Measurements from ENCODE around the gene NMNAT3. TPM values are rescaled to one million over a fixed set of nuclear protein-coding genes. Genes with fewer than 3 reads are reported as not detected.
"Not testable (repeated sequence)": the region's sequence is repeated elsewhere in the genome, so short reads cannot be mapped to it uniquely, and the experiment has no call there.

The NMNAT3 gene
- total RNA-seq, 1 donor = 0.86 TPM

DNA sequence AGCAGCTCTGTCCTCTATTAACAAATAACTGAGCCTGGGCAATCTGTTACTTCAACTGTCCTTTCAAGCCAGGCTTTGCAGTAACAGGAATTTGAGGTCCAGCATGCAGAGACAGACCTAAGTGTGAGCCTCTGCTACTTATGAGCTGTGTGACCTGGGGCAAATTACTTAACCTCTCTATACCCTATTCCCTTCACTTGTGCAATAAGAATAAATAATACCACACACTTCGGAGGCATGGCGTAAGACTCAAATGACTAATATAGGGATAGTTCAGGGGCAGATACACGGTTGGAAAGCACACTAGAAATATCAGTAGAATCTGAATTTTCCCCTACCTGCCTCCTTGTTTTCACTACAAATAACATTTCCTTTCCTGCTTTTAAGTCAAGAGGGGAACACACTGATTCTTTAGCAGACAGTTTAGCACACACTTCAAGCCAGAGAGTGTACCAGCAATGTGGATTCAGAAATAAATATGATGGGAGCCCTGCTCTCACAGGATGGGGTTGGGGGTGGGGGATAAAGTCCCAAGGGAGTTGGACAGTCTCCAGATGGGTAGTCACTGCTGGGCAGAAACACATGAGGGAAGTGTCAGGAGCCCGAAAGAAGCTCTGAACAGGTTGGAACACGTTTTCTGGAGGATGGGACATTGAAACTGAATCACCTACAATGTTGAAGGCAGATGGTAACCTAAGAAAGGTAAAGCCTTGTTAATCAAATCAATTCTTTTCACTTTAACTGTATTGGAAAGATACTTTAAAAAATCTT is 76.4 kb downstream of the NMNAT3 start:
- TF ChIP-seq, protein P1, sequence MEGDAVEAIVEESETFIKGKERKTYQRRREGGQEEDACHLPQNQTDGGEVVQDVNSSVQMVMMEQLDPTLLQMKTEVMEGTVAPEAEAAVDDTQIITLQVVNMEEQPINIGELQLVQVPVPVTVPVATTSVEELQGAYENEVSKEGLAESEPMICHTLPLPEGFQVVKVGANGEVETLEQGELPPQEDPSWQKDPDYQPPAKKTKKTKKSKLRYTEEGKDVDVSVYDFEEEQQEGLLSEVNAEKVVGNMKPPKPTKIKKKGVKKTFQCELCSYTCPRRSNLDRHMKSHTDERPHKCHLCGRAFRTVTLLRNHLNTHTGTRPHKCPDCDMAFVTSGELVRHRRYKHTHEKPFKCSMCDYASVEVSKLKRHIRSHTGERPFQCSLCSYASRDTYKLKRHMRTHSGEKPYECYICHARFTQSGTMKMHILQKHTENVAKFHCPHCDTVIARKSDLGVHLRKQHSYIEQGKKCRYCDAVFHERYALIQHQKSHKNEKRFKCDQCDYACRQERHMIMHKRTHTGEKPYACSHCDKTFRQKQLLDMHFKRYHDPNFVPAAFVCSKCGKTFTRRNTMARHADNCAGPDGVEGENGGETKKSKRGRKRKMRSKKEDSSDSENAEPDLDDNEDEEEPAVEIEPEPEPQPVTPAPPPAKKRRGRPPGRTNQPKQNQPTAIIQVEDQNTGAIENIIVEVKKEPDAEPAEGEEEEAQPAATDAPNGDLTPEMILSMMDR (IDR thresholded peaks at IDR 0.05; ENCODE audit: insufficient read depth, low read depth, low read length) = no peak
- DNase-seq (ENCODE audit: low read depth) = no peak
- no peak overlapping the region for H3K4me3 ChIP-seq (ENCODE audit: low read depth, low read length)

DNA sequence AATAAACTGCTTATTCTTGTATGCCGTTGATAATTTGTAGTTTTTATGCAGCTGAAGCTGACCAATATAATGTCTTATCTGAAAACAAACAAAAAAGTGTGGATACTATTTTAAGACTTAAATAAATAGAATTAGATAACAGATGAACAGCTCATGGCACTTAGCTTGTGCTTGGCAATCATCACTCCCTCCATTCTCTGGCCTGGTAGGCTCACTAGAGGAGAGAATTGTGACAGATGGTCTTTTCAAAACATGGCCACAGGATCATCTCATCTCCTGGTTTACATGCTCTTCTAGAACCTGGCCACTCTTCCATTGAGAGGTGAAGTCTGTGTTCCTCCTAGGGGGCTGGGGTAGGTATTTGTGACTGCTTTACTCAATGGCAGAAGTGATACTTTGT is 79.8 kb downstream of the NMNAT3 start:
- H3K4me3 ChIP-seq (ENCODE audit: low read depth, low read length) = no peak overlapping the region
- TF ChIP-seq, protein P1 (IDR thresholded peaks at IDR 0.05; ENCODE audit: insufficient read depth, low read depth, low read length) = no peak
- no peak for DNase-seq (ENCODE audit: low read depth)

DNA sequence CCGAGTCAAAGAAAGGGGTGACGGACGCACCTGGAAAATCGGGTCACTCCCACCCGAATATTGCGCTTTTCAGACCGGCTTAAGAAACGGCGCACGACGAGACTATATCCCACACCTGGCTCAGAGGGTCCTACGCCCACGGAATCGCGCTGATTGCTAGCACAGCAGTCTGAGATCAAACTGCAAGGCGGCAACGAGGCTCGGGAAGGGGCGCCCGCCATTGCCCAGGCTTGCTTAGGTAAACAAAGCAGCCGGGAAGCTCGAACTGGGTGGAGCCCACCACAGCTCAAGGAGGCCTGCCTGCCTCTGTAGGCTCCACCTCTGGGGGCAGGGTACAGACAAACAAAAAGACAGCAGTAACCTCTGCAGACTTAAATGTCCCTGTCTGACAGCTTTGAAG is 86.6 kb downstream of the NMNAT3 start:
- H3K4me3 ChIP-seq (ENCODE audit: low read depth, low read length); DNase-seq (ENCODE audit: low read depth): not testable (repeated sequence)

DNA sequence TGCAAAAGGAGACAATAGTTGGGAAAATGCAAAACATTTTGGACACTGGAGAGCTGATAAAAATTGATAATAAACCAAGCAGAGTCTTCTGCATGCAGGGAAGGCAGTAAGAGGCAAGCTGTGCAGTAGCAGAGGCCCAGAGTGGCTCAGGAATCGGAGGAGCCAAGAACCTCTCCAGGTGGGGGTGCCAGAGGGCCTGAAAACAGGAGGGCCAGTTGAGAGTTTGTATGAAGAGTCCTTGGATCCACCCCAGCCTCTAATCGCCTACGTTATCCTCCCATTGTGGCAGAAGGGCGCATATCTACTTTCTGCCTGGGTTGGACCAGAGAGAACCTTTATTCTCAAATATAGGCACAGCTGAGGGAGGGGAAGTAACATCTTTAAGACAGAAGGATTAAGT is 89.3 kb downstream of the NMNAT3 start:
- TF ChIP-seq, protein P1 (IDR thresholded peaks at IDR 0.05; ENCODE audit: insufficient read depth, low read depth, low read length) = no peak
- DNase-seq (ENCODE audit: low read depth) = no peak
- no peak overlapping the region for H3K4me3 ChIP-seq (ENCODE audit: low read depth, low read length)

DNA sequence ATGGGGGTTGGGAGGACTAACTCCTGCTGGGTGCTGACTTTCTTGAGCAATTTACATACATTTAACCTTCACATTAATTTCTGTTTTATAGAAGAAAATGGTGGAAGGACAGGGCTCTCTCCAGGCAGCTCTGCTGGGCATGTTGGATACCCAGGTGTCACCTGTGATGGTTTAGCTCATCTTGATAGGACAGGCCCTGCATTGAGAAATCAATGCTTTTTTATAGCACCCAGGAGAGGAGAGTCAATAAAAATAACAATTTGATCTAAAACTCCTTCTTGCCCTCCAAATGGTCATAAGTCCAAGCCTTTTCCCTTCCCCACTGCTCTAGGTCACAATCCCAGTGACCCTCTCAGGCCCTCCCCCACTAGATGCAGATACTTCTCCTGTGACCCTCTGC is 90.0 kb downstream of the NMNAT3 start:
- TF ChIP-seq, protein P1 (IDR thresholded peaks at IDR 0.05; ENCODE audit: insufficient read depth, low read depth, low read length) = no peak
- no peak for DNase-seq (ENCODE audit: low read depth)
- H3K4me3 ChIP-seq (ENCODE audit: low read depth, low read length) = no peak overlapping the region

DNA sequence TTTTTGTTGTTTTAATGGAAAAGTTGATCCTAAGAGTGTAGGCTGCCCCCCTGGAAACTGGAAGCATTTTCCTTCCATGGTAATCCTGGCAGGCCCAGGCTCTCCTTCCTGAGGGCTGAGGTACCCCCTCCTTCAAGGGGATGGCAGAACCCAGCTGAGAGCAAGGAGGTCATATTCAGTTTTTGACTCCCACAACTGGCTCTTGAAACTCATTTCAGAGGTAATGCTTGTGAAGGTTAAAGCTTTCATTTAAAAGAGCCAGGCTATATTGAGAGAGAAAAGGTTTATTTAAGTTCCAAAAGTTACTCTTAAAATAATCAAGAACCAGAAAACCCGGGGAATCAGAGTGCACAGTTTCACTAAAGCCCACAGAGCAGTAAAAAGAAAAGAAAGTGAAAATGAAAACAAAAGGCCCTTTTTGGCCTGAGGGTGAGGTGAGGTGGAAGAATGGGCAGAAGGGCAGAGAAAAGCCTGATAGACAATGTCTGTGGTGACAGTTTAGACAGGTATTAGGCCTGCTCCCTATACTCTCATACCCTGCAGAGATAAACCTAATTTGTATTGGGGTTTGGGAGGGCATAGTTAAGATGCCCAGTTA is 91.3 kb downstream of the NMNAT3 start:
- DNase-seq (ENCODE audit: low read depth) = no peak
- no peak overlapping the region for H3K4me3 ChIP-seq (ENCODE audit: low read depth, low read length)
- TF ChIP-seq, protein P1 (IDR thresholded peaks at IDR 0.05; ENCODE audit: insufficient read depth, low read depth, low read length) = no peak

DNA sequence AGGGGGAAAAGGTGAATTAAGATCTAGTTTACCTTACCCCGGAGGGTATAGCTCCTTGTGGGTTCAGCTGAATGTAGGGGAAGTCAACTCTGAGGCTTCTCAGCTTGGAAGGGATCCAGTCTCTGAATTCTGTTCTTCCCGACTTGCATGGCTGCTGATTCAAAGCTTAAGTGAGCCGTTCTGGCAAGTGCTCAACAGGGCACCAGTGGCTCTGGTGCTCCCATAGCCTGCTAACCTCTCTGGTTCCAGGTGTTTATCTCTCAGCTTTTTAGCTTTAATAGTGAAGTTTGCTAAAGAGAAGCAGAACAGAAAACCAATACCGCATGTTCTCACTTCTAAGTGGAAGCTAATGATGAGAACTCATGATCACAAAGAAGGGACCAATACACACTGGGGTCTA is 92.0 kb downstream of the NMNAT3 start:
- H3K4me3 ChIP-seq (ENCODE audit: low read depth, low read length) = no peak overlapping the region
- no peak for DNase-seq (ENCODE audit: low read depth)
- TF ChIP-seq, protein P1 (IDR thresholded peaks at IDR 0.05; ENCODE audit: insufficient read depth, low read depth, low read length) = no peak

DNA sequence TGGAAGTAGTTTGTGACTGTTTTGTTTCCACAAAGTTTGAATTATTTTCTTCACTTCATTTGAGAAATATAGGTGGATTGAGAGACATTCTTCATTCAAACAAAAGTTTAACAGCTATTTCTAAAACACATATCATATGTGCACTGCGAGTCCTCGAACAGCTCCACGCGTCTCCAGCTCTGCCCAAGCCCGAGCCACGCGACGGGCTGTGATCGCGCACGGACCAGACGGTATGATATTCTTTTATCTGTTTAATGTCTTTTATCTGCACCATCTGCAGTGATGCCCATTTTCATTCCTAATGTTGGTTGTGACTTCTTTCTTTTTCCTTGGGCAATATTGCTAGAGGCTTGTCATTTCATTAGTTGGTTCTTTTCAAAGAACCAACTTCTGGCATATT is 94.1 kb downstream of the NMNAT3 start:
- DNase-seq (ENCODE audit: low read depth); H3K4me3 ChIP-seq (ENCODE audit: low read depth, low read length): not testable (repeated sequence)

All from fibroblast of villous mesenchyme (primary cell).